Fibroblast of mammary gland (primary cell): ENCODE data around the gene CHTF18.
"Not testable (repeated sequence)": the region's sequence is repeated elsewhere in the genome, so short reads cannot be mapped to it uniquely, and the experiment has no call there.

Experiments used
- DNase-seq: peaks from one replicate; pipeline ENCODE4 v3.0.0-alpha.2; 2010; ENCODE audit warnings: low read depth
- H3K4me3 ChIP-seq: 2 replicates; pipeline ENCODE4 v1.5.1; 2011; ENCODE audit warnings: low read depth, mild to moderate bottlenecking, low read length, moderate library complexity; ENCODE audit not compliant: control insufficient read depth
- CTCF ChIP-seq: conservative IDR thresholded peaks from 2 replicates; pipeline ENCODE4 v1.5.1; 2011; ENCODE audit warnings: low read depth, low read length, inconsistent platforms; ENCODE audit not compliant: control insufficient read depth, insufficient read depth

CHTF18 gene

DNA sequence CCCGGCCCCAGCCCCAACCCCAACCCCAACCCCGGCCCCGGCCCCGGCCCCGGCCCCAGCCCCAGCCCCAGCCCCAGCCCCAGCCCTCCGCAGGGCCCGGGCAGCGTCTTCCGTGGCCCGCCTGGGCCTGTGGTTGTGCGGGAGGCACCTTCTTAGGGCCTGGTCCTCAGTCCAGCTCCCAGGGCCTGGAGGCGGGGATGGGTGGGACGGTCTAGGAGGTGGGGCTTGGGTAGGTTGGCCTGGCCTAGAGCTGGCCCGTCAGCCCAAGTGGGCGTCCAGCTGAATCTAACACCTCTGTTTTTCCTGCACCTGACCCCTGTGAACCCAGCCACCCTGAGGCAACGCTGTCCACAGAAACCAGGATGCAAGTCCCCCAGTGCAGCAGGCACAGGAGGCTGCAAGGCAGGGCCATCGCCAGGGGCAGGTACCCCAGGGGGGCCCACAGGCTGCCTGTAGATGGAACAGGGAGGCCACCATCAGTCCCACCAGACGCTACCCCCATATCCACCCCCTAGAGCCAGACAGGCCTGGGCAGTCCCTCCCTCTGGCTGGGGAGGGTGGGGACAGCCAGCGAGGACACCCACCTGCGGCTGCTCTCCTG is 19.1 kb upstream of the CHTF18 start:
- DNase-seq: no peak
- no peak for TF ChIP-seq CTCF
- no peak overlapping the region for H3K4me3 ChIP-seq

- DNase-seq: no peak
- no peak for TF ChIP-seq CTCF
- no peak overlapping the region for H3K4me3 ChIP-seq
Measured at GRCh38 chr16:769934-770333, 18.5 kb upstream of the CHTF18 start.

- TF ChIP-seq CTCF: no peak
- no peak for DNase-seq
- H3K4me3 ChIP-seq: no peak overlapping the region
Measured at GRCh38 chr16:770411-770810, 18.0 kb upstream of the CHTF18 start.

GRCh38 chr16:772959-773358 is 15.5 kb upstream of the CHTF18 start:
- no peak for TF ChIP-seq CTCF
- DNase-seq: no peak
- no peak overlapping the region for H3K4me3 ChIP-seq

GRCh38 chr16:774086-775001 is 14.1 kb upstream of the CHTF18 start:
- TF ChIP-seq CTCF: no peak
- H3K4me3 ChIP-seq: no peak overlapping the region
- DNase-seq: no peak

DNA sequence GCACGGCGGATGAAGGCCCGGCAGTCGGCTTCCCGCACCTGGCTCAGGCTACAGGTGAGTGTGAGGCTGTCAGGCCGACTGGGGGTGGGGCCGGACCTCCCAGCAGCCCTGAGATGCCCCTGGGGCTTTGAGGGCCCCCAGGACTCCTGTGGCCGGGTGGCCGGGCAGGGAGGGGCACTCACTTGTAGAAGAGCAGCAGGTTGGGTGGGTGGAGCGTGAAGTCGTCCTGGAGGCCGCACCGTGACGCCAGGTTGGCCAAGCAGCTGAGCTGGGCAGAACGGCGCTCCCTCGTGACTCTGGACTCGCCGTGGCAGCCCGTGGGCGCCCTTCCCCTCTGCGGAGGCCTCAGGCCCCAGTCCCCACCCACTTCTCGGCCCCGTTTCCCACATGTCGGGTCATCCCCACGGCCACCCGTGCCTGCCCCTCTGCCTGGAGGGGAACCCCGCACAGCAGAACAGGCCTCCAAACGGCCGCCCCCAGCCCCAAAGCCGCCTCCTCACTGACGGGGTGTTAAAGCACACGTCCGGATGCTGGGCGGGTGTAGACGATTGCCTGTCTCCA is 13.1 kb upstream of the CHTF18 start:
- TF ChIP-seq CTCF: no peak
- DNase-seq: no peak
- no peak overlapping the region for H3K4me3 ChIP-seq

DNA sequence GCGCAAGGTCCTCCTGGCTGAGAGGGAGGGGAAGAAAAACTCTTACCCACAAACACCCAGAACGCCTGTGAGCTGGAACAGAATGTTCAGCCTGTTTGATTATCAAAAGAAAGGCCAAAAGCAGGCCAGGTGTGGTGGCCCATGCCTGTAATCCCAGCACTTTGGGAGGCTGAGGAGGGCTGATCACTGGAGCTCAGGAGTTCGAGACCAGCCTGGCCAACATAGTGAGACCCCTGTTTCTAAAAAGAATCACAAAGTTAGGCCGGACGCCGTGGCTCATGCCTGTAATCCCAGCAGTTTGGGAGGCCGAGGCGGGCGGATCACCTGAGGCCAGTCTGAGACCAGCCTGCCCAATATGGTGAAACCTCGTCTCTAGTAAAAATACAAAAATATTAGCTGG is 12.1 kb upstream of the CHTF18 start:
- DNase-seq, H3K4me3 ChIP-seq: not testable (repeated sequence)
